HCT116 (cell line): ENCODE data around the gene ARID2. TPM values are rescaled to one million over a fixed set of nuclear protein-coding genes. Genes with fewer than 3 reads are reported as not detected.

Source experiments
- ATAC-seq: fragments of 200-7000 bp; cut with Tn5 transposase; 2 replicates; pipeline ENCODE4 v1.9.1; 2020; ENCODE audit warnings: mild to moderate bottlenecking, moderate library complexity
- BruUV-seq: library from RNA; stranded (reverse); fragments of 400-500 nt; replicated peaks from 2 replicates; lab custom pipeline; 2021; lab: Mats Ljungman, UMichigan
- CTCF ChIA-PET: fragments of 300-600 bp; sonication (Branson Sonifier 250); formaldehyde crosslinking; loops from one replicate; lab custom pipeline; 2021; ENCODE audit warnings: antibody characterized with exemption; lab: Charles Lee
- POLR2A ChIA-PET: fragments of 300-600, 350-600 bp; sonication (Branson Sonifier 250); formaldehyde crosslinking; loops from one replicate; lab custom pipeline; 2021; ENCODE audit warnings: antibody characterized with exemption; lab: Charles Lee
- RAD21 ChIA-PET, 2 experiments: fragments of 300-600 bp; sonication (Branson Sonifier 250); formaldehyde crosslinking; loops; one replicate each; lab custom pipeline; 2023; ENCODE audit warnings: low total read pairs in 2 of 2; ENCODE audit not compliant: uncharacterized antibody in 2 of 2, unreplicated experiment in 2 of 2, low non-redundant PET in 1 of 2; lab: Charles Lee
- DNase-seq: peaks from one replicate; pipeline ENCODE4 v3.0.0-alpha.2; 2010; ENCODE audit warnings: low read depth, low spot score
- H2AFZ ChIP-seq: fragments of 200-600 bp; shearing (Covaris generic), sonication (generic); 2 replicates; pipeline ENCODE4 v1.6.1; 2017; ENCODE audit warnings: low read depth, mixed run types, mixed read lengths, antibody characterized with exemption, low read length; ENCODE audit not compliant: poor library complexity, severe bottlenecking
- H3K27ac ChIP-seq: 2 replicates; pipeline ENCODE4 v1.5.1; 2012; ENCODE audit warnings: low read depth, low read length
- H3K27me3 ChIP-seq: fragments of 200-600 bp; sonication (generic); 2 replicates; pipeline ENCODE4 v1.6.1; 2016; ENCODE audit warnings: mixed run types, low read length, mixed read lengths; ENCODE audit not compliant: insufficient read depth
- H3K36me3 ChIP-seq, 2 experiments: fragments of 200-500 bp in 1 of 2; fragments of 200-600 bp in 1 of 2; sonication (Bioruptor generic) in 1 of 2; sonication (generic) in 1 of 2; 2 replicates each; pipeline versions ENCODE4 v1.5.1 to v1.6.1; 2014 to 2016; ENCODE audit warnings: low read length in 2 of 2, inconsistent platforms in 1 of 2, mixed read lengths in 1 of 2, mixed run types in 1 of 2; ENCODE audit not compliant: insufficient read depth in 2 of 2, control insufficient read depth in 1 of 2
- H3K4me1 ChIP-seq, 2 experiments: fragments of 200-600 bp in 1 of 2; sonication (generic) in 1 of 2; 2 replicates each; pipeline versions ENCODE4 v1.5.1 to v1.6.1; 2012 to 2017; ENCODE audit warnings: low read length in 2 of 2, inconsistent platforms in 1 of 2, mild to moderate bottlenecking in 1 of 2, mixed read lengths in 1 of 2, mixed run types in 1 of 2, moderate library complexity in 1 of 2; ENCODE audit not compliant: insufficient read depth in 2 of 2, control insufficient read depth in 1 of 2
- H3K4me2 ChIP-seq: fragments of 200-600 bp; sonication (generic); 2 replicates; pipeline ENCODE4 v1.6.1; 2017; ENCODE audit warnings: mixed run types, low read length, mixed read lengths
- H3K4me3 ChIP-seq, 2 experiments: fragments of 200-600 bp in 1 of 2; sonication (generic) in 1 of 2; replicated peaks in 1 of 2; 2 replicates each; pipeline ENCODE4 v1.5.1; 2011 to 2016; ENCODE audit warnings: low read length in 2 of 2, control low read depth in 1 of 2, low read depth in 1 of 2, mild to moderate bottlenecking in 1 of 2, mixed read lengths in 1 of 2, mixed run types in 1 of 2
- H3K79me2 ChIP-seq: fragments of 200-600 bp; sonication (generic); 2 replicates; pipeline ENCODE4 v1.6.1; 2017; ENCODE audit warnings: mild to moderate bottlenecking, mixed run types, low read length, moderate library complexity, mixed read lengths; ENCODE audit not compliant: insufficient read depth
- H3K9ac ChIP-seq: fragments of 200-600 bp; sonication (generic); 2 replicates; pipeline ENCODE4 v1.6.1; 2016; ENCODE audit warnings: low read length, mixed read lengths
- H3K9me2 ChIP-seq: fragments of 200-600 bp; sonication (generic), shearing (Covaris generic); 2 replicates; pipeline ENCODE4 v1.6.1; 2017; ENCODE audit warnings: mixed run types, mild to moderate bottlenecking, moderate library complexity; ENCODE audit not compliant: insufficient read depth
- H3K9me3 ChIP-seq, 2 experiments: fragments of 200-500 bp in 1 of 2; fragments of 200-600 bp in 1 of 2; sonication (Bioruptor generic) in 1 of 2; sonication (generic) in 1 of 2; 2 replicates each; pipeline ENCODE4 v1.6.1; 2014 to 2017; ENCODE audit warnings: low read length in 2 of 2, mixed read lengths in 2 of 2, inconsistent platforms in 1 of 2, low read depth in 1 of 2, mild to moderate bottlenecking in 1 of 2, mixed run types in 1 of 2, moderate library complexity in 1 of 2; ENCODE audit not compliant: control insufficient read depth in 1 of 2, insufficient read depth in 1 of 2
- H4K20me1 ChIP-seq: fragments of 200-600 bp; sonication (generic), shearing (Covaris generic); 2 replicates; pipeline ENCODE4 v1.6.1; 2017; ENCODE audit warnings: mixed run types, mild to moderate bottlenecking, moderate library complexity; ENCODE audit not compliant: insufficient read depth
- ATF3 ChIP-seq: IDR thresholded peaks from 2 replicates; pipeline ENCODE4 v1.6.1; 2012
- CTCF ChIP-seq, 3 experiments: fragments of 200-600 bp in 1 of 3; sonication (generic) in 1 of 3; IDR thresholded peaks in 2 of 3; conservative IDR thresholded peaks in 1 of 3; 2 replicates each; pipeline ENCODE4 v1.5.1; 2012 to 2017; ENCODE audit warnings: low read depth in 2 of 3, low read length in 2 of 3, antibody characterized with exemption in 1 of 3, borderline replicate concordance in 1 of 3, control low read depth in 1 of 3, mild to moderate bottlenecking in 1 of 3, mixed read lengths in 1 of 3, mixed run types in 1 of 3, moderate library complexity in 1 of 3; ENCODE audit not compliant: insufficient read depth in 1 of 3
- EGR1 ChIP-seq: IDR thresholded peaks from 2 replicates; pipeline ENCODE4 v1.6.1; 2012; ENCODE audit warnings: low read depth
- ELF1 ChIP-seq: IDR thresholded peaks from 2 replicates; pipeline ENCODE4 v1.6.1; 2012; ENCODE audit warnings: low read depth, borderline replicate concordance
- EZH2 ChIP-seq: fragments of 200-600 bp; sonication (generic); IDR thresholded peaks from 2 replicates; pipeline ENCODE4 v1.6.1; 2017; ENCODE audit warnings: antibody characterized with exemption, mixed run types
- EZH2phosphoT487 ChIP-seq: fragments of 200-600 bp; IDR thresholded peaks from 2 replicates; pipeline ENCODE4 v1.6.1; 2018; ENCODE audit warnings: antibody characterized with exemption, borderline replicate concordance
- FOSL1 ChIP-seq: IDR thresholded peaks from 2 replicates; pipeline ENCODE4 v1.6.1; 2012; ENCODE audit warnings: low read depth
- JUND ChIP-seq: IDR thresholded peaks from 2 replicates; pipeline ENCODE4 v1.6.1; 2012
- MAX ChIP-seq: IDR thresholded peaks from 2 replicates; pipeline ENCODE4 v1.6.1; 2012
- POLR2A ChIP-seq: IDR thresholded peaks from 2 replicates; pipeline ENCODE4 v1.7.0; 2011; ENCODE audit warnings: borderline replicate concordance; ENCODE audit not compliant: insufficient read depth, insufficient read length; ENCODE audit errors: extremely low read depth
- POLR2AphosphoS5 ChIP-seq: IDR thresholded peaks from 2 replicates; pipeline ENCODE4 v1.6.1; 2011; ENCODE audit warnings: mild to moderate bottlenecking, low read depth, low read length, moderate library complexity
- RAD21 ChIP-seq: IDR thresholded peaks from 2 replicates; pipeline ENCODE4 v1.6.1; 2012; ENCODE audit warnings: low read depth, mild to moderate bottlenecking
- REST ChIP-seq: IDR thresholded peaks from 2 replicates; pipeline ENCODE4 v1.6.1; 2012; ENCODE audit warnings: low read depth
- SIN3A ChIP-seq: IDR thresholded peaks from 2 replicates; pipeline ENCODE4 v1.6.1; 2012; ENCODE audit warnings: low read depth
- SP1 ChIP-seq: IDR thresholded peaks from 2 replicates; pipeline ENCODE4 v1.6.1; 2012; ENCODE audit warnings: low read depth
- SRF ChIP-seq: IDR thresholded peaks from 2 replicates; pipeline ENCODE4 v1.6.1; 2012; ENCODE audit warnings: low read depth
- TCF7L2 ChIP-seq: IDR thresholded peaks from 2 replicates; pipeline ENCODE4 v1.7.0; 2011; ENCODE audit warnings: borderline replicate concordance, inconsistent platforms; ENCODE audit not compliant: insufficient read depth, insufficient read length; ENCODE audit errors: extremely low read depth
- ZNF274 ChIP-seq: fragments of 200-500 bp; sonication (Bioruptor generic); IDR thresholded peaks from 2 replicates; pipeline ENCODE4 v1.6.1; 2014; ENCODE audit warnings: mild to moderate bottlenecking, low read depth, low read length, inconsistent platforms
- intact Hi-C: fragments of 100-400 bp; cut with micrococcal nuclease; formaldehyde crosslinking; loops from 2 replicates; pipeline ENCODE4 v1.10.0; 2022
- total RNA-seq: library from RNA; stranded (reverse); gene quantifications from one replicate; pipeline ENCODE4 v1.2.1, GENCODE V29; 2021; ENCODE audit not compliant: unreplicated experiment
- TF ChIP-seq, protein P1 (sequence below): IDR thresholded peaks from 2 replicates; pipeline ENCODE4 v1.6.1; 2011; ENCODE audit warnings: mild to moderate bottlenecking, low read length, moderate library complexity; ENCODE audit not compliant: insufficient replicate concordance; ENCODE audit errors: extremely low read depth

The ARID2 gene
- total RNA-seq, 1 experiment from 2014 or later: 30.5 TPM

DNA sequence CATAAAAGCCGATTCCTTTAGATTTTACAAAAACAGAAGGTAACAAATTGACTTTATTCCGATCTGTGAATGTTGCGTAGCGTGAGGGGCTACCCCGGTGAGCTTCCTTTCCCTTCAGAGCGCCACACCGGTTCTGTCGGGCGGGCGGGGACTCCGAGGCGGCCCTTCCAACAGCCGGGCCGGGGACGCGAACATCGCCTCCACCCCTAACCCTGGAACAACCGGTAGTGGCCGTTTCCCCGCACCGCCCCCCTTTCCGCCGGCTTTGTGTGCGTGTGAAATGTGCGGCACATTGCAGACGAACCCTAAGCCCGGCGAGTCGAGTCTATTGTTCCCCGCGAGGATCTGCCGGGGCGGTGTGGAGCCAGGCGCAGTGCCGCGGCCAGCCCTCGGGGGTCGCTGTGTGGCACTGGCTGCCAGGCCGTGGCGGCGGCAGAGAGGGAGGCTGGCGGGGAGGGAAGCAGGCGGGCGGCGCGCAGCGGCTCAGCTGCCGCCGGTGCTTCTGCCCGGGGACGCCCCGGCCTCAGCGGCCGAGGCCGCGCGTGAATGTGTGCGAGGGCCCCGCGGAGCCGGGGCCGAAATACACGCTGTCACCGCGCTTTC, 775 bp upstream of the ARID2 start:
- POLR2A ChIA-PET: interaction anchor here (0.6 to 1.4 kb wide), 6 partner anchors 17 to 262 kb away, joined by 3 to 4 read pairs (median 3); partner anchors contain the start of gene SCAF11
- RAD21 ChIA-PET: no interaction called here
- Histone ChIP-seq H2AFZ (peak overlapping the region; percentile 8), H3K4me3 (peak overlapping the region; percentile 84 to 85), H3K9ac (peak overlapping the region; percentile 82), H3K9me2 (no peaks in the 10 kb centered on the region), H3K4me1 (peaks cover 12 to 32% of the 10 kb centered on the region in 2 experiments; a peak in 3 of 4 replicates), H3K27me3 (no peaks in the 10 kb centered on the region), H3K9me3 (no peaks in the 10 kb centered on the region), H4K20me1 (no peaks in the 10 kb centered on the region), H3K79me2 (peaks cover 72% of the 10 kb centered on the region), H3K4me2 (peak overlapping the region; percentile 80), H3K27ac (peak overlapping the region; percentile 94), H3K36me3 (peaks cover 0 to 4% of the 10 kb centered on the region in 2 experiments; a peak in 1 of 4 replicates)
- no TSS peak for BruUV-seq
- CTCF ChIA-PET: interaction anchor here (0.6 to 2.7 kb wide), 6 partner anchors 13 to 262 kb away, joined by 3 to 18 read pairs (median 4); partner anchors contain the start of gene SCAF11
- peak; percentile 75 for ATAC-seq
- intact Hi-C loops: loop anchor here (2.0 to 10.0 kb wide), 5 partner anchors 186 to 556 kb away; partner anchors contain the start of gene SCAF11
- peak; percentile 94 for DNase-seq
- TF ChIP-seq EZH2phosphoT487 (no peak), SP1 (peak; percentile 85), CTCF (IDR thresholded peaks at IDR 0.05 in 2 of 3, conservative IDR thresholded peaks at IDR 0.05 in 1 of 3; ENCODE audit: borderline replicate concordance in 1 of 3, insufficient read depth in 1 of 3, low read depth in 2 of 3, low read length in 2 of 3) (peak; percentile 55 to 88 (median 80)), ELF1 (peak; percentile 24; the same call in 1 of the 2 replicates), REST (no peak), MAX (peak; percentile 90), ZNF274 (no peak), SRF (no peak), FOSL1 (no peak), JUND (peak; percentile 39; the same call in 1 of the 2 replicates), TCF7L2 (peak; percentile 83), EZH2 (no peak), ATF3 (no peak), RAD21 (no peak), POLR2AphosphoS5 (peak; percentile 62), POLR2A (peak; percentile 34), EGR1 (peak; percentile 36; the same call in 1 of the 2 replicates), SIN3A (peak; percentile 93)
- TF ChIP-seq, protein P1, sequence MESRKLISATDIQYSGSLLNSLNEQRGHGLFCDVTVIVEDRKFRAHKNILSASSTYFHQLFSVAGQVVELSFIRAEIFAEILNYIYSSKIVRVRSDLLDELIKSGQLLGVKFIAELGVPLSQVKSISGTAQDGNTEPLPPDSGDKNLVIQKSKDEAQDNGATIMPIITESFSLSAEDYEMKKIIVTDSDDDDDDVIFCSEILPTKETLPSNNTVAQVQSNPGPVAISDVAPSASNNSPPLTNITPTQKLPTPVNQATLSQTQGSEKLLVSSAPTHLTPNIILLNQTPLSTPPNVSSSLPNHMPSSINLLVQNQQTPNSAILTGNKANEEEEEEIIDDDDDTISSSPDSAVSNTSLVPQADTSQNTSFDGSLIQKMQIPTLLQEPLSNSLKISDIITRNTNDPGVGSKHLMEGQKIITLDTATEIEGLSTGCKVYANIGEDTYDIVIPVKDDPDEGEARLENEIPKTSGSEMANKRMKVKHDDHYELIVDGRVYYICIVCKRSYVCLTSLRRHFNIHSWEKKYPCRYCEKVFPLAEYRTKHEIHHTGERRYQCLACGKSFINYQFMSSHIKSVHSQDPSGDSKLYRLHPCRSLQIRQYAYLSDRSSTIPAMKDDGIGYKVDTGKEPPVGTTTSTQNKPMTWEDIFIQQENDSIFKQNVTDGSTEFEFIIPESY: no peak
